Putamen (tissue), 1 donor: ENCODE data around the gene XKR7.

Source experiments
- DNase-seq: peaks from one replicate; pipeline ENCODE4 v3.0.0-alpha.2; 2016; ENCODE audit warnings: low spot score

The XKR7 gene

GRCh38 chr20:32045999-32046398 lies 78.0 kb downstream of the XKR7 start:
- no peak for DNase-seq

- DNase-seq = no peak
Measured at GRCh38 chr20:32050324-32050841, 82.4 kb downstream of the XKR7 start.

GRCh38 chr20:32050851-32051556 lies 83.1 kb downstream of the XKR7 start:
- DNase-seq = peak; percentile 25

GRCh38 chr20:32051720-32052089 lies 83.8 kb downstream of the XKR7 start:
- no peak for DNase-seq

- DNase-seq = no peak
Measured at GRCh38 chr20:32052090-32052777, 84.3 kb downstream of the XKR7 start, which contains the start of gene HCK. Gene HCK, plus strand, starts transcription at chr20:32052242.

- DNase-seq = no peak
Measured at GRCh38 chr20:32052778-32053362, 84.9 kb downstream of the XKR7 start.
